ENCODE results near the gene GRM7.

- no peak for TF ChIP-seq GABPA (tag; conservative IDR thresholded peaks at IDR 0.05; ENCODE audit: low read depth)
- TF ChIP-seq CTCF (IDR thresholded peaks at IDR 0.05 in 2 of 3, conservative IDR thresholded peaks at IDR 0.05 in 1 of 3; ENCODE audit: insufficient read depth in 2 of 3, low read depth in 1 of 3, low read length in 3 of 3), result no peak
- TF ChIP-seq CAMTA2 (CRISPR knock-in tag; conservative IDR thresholded peaks at IDR 0.05), result no peak
- TF ChIP-seq POLR2AphosphoS5 (IDR thresholded peaks at IDR 0.05; ENCODE audit: control insufficient read depth, insufficient read depth, low read depth, low read length), result no peak
- TF ChIP-seq RCOR1 (IDR thresholded peaks at IDR 0.05; ENCODE audit: borderline replicate concordance in 1 of 2, low read depth in 2 of 2, low read length in 2 of 2), result no peak
- no peak for TF ChIP-seq MXI1 (IDR thresholded peaks at IDR 0.05; ENCODE audit: low read depth, low read length)
- TF ChIP-seq YY1 (IDR thresholded peaks at IDR 0.05; ENCODE audit: borderline replicate concordance in 1 of 3, control insufficient read depth in 1 of 3, extremely low read depth in 1 of 3, insufficient read depth in 3 of 3, insufficient read length in 1 of 3, insufficient replicate concordance in 2 of 3, low read depth in 1 of 3, low read length in 2 of 3), result no peak
Observed at GRCh38 chr3:7280318-7280717, 419.4 kb downstream of the GRM7 start.

Measured in K562 (cell line).